MM.1S (cell line): ENCODE measurements around the gene KIF3C.

Source experiments
- CTCF ChIP-seq: fragments of 300-600 bp; sonication (generic); IDR thresholded peaks from 2 replicates; pipeline ENCODE4 v1.5.1; 2016; ENCODE audit warnings: antibody characterized with exemption, low read length, mixed read lengths
- EZH2 ChIP-seq: fragments of 300-600 bp; sonication (generic); optimal IDR thresholded peaks from 2 replicates; pipeline ENCODE3; 2017; ENCODE audit warnings: low read depth, mild to moderate bottlenecking, antibody characterized with exemption, low read length, mixed read lengths
- EZH2phosphoT487 ChIP-seq: fragments of 300-600 bp; sonication (generic); IDR thresholded peaks from 2 replicates; pipeline ENCODE4 v1.6.1; 2018; ENCODE audit warnings: antibody characterized with exemption, low read length

- no peak for TF ChIP-seq EZH2phosphoT487
- TF ChIP-seq CTCF, result no peak
- TF ChIP-seq EZH2, result no peak
These were observed 55.1 kb downstream of the KIF3C start for GRCh38 chr2:25926984-25927756.
